ENCODE results near the gene GPR45. TPM values are rescaled to one million over a fixed set of nuclear protein-coding genes. Genes with fewer than 3 reads are reported as not detected.

Gene GPR45
- total RNA-seq, 1 donor, result not detected

DNA sequence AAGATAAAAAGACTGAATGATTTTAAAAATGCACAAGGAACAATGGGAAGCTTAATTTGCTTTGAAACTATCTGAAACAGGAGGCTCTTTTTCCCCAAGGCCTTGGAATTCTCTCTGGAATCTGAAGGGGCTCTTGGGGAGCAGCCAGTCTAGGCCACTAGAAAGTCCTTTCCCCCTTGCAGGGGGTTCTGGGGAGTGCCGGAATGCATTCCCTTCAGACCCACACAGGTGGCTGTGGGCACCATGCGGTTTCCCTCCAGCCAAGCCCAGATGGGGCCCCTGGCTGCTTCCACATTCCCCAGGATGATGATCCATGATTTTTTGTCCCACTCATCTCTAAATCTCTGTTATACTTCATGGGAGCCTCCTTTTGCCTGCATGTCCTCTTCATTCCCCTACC is 10.7 kb downstream of the GPR45 start:
- no peak for DNase-seq (ENCODE audit: low read depth in 2 of 3, low spot score in 2 of 3)

DNA sequence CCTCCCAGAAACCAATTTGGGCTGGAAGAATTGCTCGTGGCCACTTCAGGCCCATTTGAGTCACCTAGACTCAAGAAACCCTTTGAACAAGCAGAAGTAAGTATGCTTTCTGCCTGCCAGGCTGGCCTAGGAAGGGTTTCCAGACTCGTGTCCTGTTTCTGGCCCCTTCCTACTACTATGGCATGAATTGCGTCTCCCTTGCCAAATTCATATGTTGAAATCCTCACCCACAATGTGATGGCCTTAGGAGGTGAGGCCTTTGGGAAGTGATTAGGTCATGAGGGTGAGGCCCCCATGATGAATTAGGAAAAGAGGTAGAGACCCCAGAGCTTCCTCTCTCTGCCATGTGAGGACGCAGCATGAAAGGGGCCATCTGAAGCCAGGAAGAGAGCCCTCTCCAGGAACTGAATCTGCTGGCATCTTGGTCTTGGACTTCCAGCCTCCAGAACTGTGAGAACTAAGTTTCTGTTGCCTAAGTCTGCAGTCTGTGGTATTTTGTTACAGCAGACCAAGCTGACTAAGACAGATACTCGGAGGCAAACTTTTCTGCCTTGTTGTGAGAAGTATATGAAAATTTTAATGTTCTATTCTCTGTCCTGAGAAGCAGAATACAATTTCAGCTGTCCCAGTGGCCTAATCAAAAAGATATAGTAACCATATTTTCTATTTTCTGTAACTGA is 13.1 kb downstream of the GPR45 start:
- no peak for DNase-seq (ENCODE audit: low read depth in 2 of 3, low spot score in 2 of 3)

DNA sequence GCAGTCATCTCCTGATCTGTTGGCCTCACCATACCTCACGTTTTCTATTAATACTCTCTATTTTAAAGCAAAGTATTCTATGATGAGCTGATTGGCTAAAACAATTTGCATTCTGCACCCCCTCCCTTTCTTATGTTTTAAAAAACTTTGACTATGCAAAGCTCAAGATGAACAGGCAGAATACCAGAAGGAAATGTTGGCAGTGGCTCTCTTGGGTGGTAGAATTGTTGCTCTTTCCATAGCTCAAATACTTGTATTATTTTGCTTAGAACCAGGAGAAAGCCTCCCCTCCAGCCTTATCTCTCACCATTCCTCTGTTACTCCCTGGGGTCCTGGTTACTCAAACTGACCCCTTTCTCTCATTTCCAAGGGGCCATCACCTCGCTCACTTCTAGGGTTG is 14.4 kb downstream of the GPR45 start:
- DNase-seq (ENCODE audit: low read depth in 2 of 3, low spot score in 2 of 3), result no peak

DNA sequence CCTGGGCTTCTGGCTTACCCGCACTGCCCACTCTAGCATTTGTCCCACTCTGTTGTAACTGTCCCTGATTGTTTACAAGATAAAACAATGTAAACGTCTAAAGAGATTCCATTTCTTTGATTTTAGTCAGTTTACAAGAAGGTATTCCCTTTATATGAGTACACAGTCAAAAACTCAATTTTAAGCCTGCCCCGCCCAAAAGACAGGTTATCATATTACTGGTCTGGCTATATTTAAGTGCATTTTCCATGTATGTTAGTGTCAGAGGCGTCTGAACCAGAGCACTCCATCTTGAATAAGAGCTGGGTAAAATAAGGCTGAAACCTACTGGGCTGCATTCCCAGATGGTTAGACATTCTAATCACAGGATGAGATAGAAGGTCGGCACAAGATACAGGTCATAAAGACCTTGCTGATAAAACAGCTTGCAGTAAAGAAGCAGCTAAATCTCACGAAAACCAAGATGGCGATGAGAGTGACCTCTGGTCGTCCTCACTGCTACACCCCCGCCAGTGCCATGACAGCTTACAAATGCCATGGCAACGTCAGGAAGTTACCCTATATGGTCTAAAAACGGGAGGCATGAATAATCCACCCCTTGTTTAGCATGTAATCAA is 15.0 kb downstream of the GPR45 start:
- no peak for DNase-seq (ENCODE audit: low read depth in 2 of 3, low spot score in 2 of 3)

DNA sequence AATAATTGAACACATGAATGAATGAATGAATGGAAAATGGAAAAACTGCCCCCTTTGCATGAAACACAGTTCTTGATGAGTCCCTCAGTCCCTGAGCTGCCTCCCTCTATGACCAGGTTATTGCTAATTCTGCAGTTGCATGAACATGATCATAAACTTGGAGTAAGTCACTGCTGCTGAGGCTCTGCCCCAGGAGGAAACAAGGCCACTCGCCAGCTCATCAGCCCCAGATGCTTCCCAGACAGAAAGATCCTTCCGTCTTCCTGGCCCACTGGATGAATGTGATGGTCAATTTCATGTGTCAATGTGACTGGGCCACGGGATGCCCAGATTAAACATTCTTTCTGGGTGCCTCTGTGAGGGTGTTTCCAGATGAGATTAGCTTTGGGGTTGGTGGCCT is 16.4 kb downstream of the GPR45 start:
- no peak for DNase-seq (ENCODE audit: low read depth in 2 of 3, low spot score in 2 of 3)

DNA sequence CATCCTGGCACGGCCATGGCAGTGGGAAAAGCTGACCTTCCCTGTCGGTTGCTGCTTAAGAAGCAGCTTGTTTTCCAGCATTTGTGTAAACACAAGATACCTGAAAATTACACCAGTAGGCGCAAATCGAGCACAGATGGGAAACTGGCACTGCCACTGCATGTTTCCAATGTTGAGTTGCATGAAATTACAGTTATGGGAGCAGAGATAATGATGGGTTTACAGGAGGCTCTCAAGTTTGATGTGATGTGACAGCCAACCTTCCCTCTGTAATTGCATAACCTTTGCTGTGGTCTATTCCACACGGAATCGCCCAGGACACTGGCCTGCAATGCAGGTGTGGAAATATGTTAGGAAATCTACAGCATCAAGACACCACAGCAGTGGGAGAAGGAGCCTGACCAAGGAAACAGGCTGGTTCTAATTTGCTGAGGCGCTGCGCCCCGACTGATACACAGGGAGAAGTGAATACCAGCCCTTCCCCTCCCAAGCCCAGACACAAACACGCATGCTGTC is 17.4 kb downstream of the GPR45 start:
- no peak for DNase-seq (ENCODE audit: low read depth in 2 of 3, low spot score in 2 of 3)

DNA sequence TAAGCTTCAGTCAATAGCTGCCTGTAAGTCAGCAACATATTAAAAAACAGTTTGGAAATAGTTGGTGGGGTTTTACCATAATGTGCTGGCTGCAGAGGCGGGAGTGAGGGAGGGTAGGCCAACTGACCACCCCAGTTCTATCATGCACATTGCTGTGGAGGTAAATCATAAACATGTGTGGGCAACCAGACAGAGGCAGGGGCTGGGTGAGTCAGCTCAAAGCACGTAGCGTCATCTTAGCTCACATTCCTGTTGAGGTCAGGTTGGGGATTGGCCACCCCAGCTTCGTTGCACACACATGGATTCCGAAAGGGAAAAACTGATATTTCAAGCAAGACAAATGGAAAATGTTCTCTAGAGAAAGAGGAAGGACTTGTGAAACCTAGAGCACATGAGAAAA is 19.5 kb downstream of the GPR45 start:
- DNase-seq (ENCODE audit: low read depth in 2 of 3, low spot score in 2 of 3), result no peak

DNA sequence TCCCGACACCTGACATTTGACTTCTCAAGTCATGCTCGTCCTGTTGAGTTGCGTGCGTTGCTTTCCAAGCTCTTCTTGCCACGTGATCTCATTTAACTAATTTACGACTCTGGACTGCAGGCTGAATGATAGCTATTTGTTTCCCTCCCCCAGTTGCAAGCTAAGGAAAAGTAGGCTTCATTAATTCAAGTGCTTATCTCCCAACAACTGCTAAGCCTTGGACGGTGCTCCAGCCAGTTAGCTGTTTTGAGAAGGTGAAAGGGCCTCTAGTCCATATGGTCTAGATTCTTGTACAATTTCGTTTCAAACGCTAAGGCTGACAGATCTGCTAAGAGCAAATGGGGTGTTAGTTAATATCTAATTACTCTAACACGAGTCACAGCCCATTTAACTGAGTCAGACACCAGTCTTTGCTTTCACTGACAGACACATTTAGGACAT is 21.1 kb downstream of the GPR45 start:
- DNase-seq (ENCODE audit: low read depth in 2 of 3, low spot score in 2 of 3), result no peak

DNA sequence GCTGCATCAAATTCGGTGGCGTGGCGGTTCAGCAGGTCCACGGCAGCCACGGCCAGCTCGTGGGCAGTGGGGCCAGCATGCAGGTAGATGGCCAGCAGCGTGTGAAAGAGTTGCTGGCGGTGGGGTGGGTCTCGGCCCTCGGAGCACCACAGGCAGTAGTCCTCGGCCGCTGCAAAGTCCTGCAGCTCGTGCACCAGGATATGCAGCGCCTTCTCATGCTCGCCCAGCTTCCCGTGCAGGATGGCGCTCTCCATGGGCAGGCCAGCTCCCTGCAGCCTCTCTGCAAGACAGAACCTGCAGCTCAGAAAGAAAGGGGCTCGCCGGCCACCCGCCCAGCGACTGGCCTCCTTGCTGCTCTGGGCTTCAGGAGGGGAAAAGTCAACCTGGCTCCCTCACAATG is 27.9 kb downstream of the GPR45 start:
- DNase-seq (ENCODE audit: low read depth in 2 of 3, low spot score in 2 of 3), result no peak

DNA sequence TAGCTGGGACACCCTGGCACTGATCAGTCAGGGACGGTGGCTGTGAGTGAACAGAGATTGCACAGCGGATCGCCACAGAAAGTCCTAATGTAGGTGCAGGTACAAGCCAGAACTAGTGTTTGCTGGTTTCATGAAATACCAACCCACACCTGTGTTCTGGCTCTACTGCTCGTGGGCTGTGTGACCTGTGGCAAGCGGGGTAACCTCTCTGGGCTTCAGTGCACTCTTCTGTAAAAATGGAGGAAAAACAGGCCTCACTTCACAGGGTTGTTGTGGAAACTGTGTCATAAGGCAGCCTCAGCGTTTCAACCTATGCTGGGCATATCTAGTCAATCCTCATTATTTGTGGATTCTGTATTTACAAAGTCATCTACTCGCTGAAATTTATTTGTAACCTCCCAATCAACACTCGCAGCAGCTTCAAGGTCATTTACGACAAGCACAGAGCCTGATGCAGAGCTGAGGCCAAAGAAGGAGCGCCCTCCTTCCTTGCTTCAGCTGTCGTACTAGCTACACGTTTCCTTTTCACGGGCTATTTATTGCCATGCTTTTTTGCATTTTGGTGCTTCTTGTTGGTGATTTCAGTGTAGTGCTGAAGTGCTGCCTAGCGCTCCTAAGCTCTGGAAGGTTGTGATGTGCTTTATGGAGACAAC is 30.0 kb downstream of the GPR45 start:
- DNase-seq (ENCODE audit: low read depth in 2 of 3, low spot score in 2 of 3), result no peak

DNA sequence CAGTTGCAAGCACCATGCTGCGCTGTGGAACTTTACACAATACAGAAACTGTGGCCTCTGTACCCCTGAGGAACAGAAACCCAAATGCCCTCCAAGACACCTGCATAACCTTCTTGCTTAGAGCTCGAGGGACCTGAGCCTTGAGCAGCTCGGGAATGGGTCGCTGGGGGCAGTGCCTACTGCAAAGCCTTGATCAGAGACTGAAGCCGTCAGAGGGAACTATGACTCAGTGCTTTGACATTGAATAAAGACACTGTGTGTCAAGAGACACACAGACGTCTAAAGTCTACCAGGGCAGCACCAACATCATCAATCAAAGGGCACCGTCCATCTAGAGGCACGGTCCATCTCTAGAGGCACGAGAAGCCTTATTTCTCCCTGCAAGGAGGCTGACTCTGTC is 30.6 kb downstream of the GPR45 start:
- no peak for DNase-seq (ENCODE audit: low read depth in 2 of 3, low spot score in 2 of 3)

DNA sequence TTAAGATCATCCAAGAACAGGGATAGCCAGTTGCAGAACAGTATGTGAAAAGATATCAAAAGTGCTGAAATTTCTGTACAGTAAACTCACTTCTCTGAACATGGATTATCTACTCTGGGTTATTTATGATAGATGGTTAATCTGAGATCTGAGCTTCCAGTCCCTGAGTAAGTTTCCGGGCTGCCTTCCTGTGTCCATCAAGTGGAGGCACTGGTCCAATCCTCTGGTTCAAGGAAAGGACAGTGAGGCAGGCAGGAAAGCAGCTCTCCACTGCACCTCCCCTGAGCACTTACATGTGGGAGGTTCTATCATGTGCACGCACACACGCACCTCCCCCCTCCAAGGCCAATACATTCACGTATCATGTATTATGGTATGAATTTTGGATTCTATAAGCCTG is 32.5 kb downstream of the GPR45 start:
- DNase-seq (ENCODE audit: low read depth in 2 of 3, low spot score in 2 of 3), result no peak

DNA sequence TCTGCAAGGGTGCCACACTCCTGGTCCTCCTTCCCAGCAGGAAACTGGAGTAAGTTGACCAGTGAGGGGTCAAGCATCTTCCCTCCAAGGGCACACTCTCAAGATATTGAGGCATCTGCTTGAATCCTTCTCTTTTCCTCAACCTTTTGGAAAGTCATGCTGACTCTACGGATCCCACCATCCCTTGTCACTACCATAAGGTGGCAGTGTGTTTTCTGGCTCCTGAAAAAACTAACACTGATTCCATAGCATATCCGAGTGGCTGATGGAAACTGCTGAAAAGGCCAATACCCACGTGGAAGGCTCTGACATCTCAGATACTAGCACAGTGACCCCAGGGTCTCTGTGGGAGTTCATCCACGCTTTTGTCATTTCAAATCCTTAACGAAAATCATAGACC is 37.1 kb downstream of the GPR45 start:
- no peak for DNase-seq (ENCODE audit: low read depth in 2 of 3, low spot score in 2 of 3)

DNA sequence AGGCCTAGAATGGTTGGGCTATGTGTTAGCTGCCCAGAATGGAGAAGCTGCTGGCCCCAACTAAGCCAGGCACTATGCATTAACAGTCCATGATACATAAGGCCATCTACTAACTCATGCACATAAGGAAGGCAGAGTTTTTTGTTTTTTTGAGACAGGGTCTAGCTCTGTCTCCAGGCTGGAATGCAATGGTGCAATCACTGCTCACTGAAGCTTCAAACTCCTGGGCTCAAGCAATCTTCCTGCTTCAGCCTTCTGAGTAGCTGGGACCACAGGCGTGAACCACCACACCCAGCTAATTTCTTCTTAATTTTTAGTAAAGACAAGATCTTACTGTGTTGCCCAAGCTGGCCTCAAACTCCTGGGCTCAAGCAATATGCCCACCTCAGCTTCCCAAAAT is 37.6 kb downstream of the GPR45 start:
- no peak for DNase-seq (ENCODE audit: low read depth in 2 of 3, low spot score in 2 of 3)

DNA sequence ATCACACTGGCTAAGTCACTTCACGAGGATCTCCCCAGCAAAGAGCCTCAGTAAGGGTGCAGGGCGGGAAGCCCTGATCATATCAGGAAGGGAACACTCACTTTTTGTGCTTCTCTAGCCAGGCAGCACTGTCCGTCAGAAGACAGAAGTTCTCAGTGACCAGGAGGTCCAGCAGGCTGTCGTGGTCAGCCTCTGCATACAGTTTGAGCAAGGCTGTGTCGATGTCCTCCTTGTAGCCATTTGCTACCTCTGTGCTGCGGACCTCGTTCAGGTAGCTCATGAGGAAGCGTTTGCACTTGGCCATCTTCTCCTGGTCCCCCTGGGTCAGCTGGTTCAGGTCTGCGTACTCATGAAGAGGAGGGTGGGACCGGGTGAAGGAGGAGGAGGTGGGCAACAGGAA is 38.7 kb downstream of the GPR45 start:
- DNase-seq (ENCODE audit: low read depth in 2 of 3, low spot score in 2 of 3), result no peak

DNA sequence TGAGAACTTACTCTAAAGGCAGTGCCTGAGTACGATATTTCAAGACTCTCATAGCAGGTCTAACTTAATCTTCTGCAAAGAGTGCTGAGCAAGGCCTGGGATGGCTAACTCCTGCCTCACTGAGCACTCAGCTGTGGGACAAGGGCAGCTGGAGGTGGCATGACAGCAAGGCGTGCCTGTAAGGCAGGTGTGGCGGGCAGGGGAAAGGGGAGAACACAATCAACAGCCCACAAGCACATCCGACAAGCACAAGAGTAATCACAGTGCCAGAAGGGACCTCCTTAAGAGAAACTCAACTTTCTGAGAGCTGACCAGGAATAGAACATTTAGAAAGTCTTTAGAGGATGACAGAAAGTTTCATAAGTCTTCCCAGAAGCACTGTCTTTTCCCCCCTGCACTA is 42.0 kb downstream of the GPR45 start:
- no peak for DNase-seq (ENCODE audit: low read depth in 2 of 3, low spot score in 2 of 3)

DNA sequence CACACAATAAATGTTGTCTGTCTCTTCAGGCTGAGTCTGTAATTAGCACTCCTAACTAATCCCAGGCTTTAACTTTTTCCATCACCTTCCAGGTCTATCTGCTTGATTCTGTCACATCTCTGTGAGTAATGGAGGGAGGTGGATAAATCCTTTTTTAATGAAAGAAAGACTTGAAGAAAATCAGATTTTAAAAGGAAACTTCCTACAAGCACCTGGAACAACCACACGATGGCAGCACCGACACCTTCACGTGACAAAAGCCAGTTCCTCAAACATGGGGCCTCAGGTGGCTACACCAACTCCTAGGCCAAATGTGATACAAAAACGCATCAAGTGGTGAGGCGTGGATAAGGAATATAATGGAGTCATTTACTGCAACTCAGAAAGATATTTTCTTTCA is 46.1 kb downstream of the GPR45 start:
- peak in 2 of 3 donors; percentile 65 to 77 for DNase-seq (ENCODE audit: low read depth in 2 of 3, low spot score in 2 of 3)

DNA sequence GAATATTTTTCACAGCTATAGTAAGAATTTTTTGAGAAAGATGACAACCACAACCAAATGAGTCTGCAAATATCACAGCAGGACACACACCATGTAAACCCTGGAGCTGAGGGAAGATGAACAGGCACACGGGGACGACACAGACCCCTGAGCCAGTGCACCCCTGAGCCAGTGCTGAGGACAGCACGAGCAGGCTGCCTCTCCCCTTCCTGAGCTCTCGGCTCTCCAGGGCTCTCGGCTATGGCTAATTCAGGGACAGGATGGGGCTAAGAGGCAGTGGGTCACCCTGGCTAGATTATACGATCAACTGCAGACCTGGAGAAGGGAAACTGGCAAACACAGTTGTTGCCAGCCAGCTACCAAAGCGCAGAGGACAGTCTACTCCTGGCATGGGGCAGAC is 46.6 kb downstream of the GPR45 start:
- no peak for DNase-seq (ENCODE audit: low read depth in 2 of 3, low spot score in 2 of 3)

DNA sequence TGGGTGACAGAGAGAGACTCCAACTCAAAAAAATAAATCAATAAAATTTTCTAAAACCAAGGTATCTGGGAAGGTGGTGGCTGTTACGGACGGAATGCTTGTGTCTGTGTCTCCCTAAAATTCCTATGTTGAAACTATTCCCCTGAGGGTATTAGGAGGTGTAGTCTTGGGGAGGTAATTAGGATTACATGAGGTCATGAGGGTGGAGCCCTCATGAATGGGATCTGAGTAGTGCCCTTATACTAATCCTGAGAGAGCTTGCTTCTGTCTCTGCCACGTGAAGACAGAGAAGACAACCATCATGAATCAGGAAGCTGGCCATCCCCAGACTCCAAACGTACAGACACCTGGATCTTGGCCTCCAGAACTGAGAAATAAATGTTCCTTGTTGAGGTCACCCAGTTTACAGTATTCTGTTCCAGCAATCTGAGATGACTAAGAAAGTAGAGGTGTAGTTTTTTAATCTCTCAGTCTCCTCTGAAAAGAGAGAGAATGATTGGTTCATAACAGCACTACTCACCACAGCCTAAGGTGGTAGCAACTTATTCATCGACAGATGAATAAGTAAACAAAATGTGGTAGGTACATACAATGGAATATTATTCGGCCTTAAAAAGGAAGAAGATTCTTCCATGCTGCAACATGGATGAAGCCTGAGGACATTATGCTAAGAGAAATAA is 49.6 kb downstream of the GPR45 start:
- DNase-seq (ENCODE audit: low read depth in 2 of 3, low spot score in 2 of 3), result no peak

DNA sequence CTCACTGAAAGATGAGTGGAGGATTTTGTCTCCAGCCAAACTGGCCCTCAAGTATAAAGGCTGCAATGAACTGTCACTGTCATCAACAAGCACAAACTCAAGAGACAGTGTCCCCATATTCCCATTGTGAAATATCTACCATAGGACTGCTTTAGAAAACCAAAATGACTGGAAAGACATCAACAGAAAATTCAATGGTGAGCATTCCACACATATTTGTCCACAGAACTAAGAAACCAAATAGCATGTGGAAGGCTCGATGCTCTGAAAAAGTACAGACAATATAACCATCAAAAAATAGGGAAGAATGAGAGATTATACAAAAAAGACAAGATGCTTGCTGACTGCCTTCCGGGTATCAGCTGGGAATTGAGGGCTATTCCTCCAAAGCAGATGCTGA is 50.4 kb downstream of the GPR45 start:
- no peak for DNase-seq (ENCODE audit: low read depth in 2 of 3, low spot score in 2 of 3)
